Motor neuron (in vitro differentiated cells): ENCODE results near the gene RPS6KA2. TPM values are rescaled to one million over a fixed set of nuclear protein-coding genes. Genes with fewer than 3 reads are reported as not detected.
A peak's percentile ranks its signal among the peaks of the same experiment; 100 is the strongest.

Experiments
- ATAC-seq, 8 experiments: fragments of 200-7000 bp; cut with Tn5 transposase; replicated peaks in 6 of 8; 2 replicates each; pipeline ENCODE4 v1.8.0; 2021; ENCODE audit warnings: mild to moderate bottlenecking in 8 of 8, moderate library complexity in 8 of 8
- H3K27ac ChIP-seq, 2 donors: fragments of 250-450 bp; sonication (Bioruptor Pico); 2 replicates each; pipeline ENCODE4 v1.9.0; 2021; ENCODE audit warnings: antibody characterized with exemption in 2 of 2, mild to moderate bottlenecking in 2 of 2, moderate library complexity in 1 of 2
- H3K4me1 ChIP-seq, 2 donors: fragments of 250-450 bp; sonication (Bioruptor Pico); replicated peaks in 1 of 2; 2 replicates each; pipeline ENCODE4 v1.6.1; 2021; ENCODE audit warnings: antibody characterized with exemption in 2 of 2, mild to moderate bottlenecking in 2 of 2, moderate library complexity in 1 of 2
- H3K4me3 ChIP-seq, 5 donors: fragments of 250-450 bp; sonication (Bioruptor Pico); 2 replicates each; pipeline ENCODE4 v1.9.0; 2021; ENCODE audit warnings: antibody characterized with exemption in 5 of 5, mild to moderate bottlenecking in 5 of 5, moderate library complexity in 4 of 5
- WGBS, 10 experiments: fragments of 450-650 bp; shearing (Covaris generic); methylation state at CpG; one replicate each; pipeline ENCODE4 v1.0.0; 2022; 5-methylcytosine and 5-hydroxymethylcytosine counted together
- in situ Hi-C, 9 experiments: fragments of 400-800 bp; cut with MboI; loops; one replicate each; pipeline ENCODE4 v1.15.0; 2021; ENCODE audit warnings: low sequenced_read_pairs in 9 of 9, low pct_unique_long_range_greater_than_20kb in 2 of 9; ENCODE audit not compliant: unreplicated experiment in 9 of 9
- total RNA-seq, 8 experiments: library from RNA; unstranded; fragments of 300-600 nt; gene quantifications; 2 replicates each; pipeline versions ENCODE4 v1.2.3 to v1.2.4, GENCODE V29; 2022

The RPS6KA2 gene
- total RNA-seq, 8 experiments from 2014 or later, result 18.9 to 39.1 (median 24.7) TPM

GRCh38 chr6:166565084-166565967 lies 61.7 kb downstream of the RPS6KA2 start:
- peaks cover 7 to 18% of the 10 kb centered on the region in 2 donors for H3K4me1 ChIP-seq
- no peak overlapping the region for H3K4me3 ChIP-seq
- no peak overlapping the region for H3K27ac ChIP-seq
- in situ Hi-C loops, result no loop called here
- WGBS, 10 experiments, result 55 to 100% (median 96%) methylated on average over 1 to 10 of the region's 24 CpGs; no CpG with 5 or more reads in 1 of the 10 experiments
- peak in 4 of 8 experiments; percentile 30 to 54 (median 44) for ATAC-seq

GRCh38 chr6:166563805-166564204 lies 63.2 kb downstream of the RPS6KA2 start:
- no peak overlapping the region for H3K27ac ChIP-seq
- peaks cover 7 to 11% of the 10 kb centered on the region in 2 donors for H3K4me1 ChIP-seq
- no peak overlapping the region for H3K4me3 ChIP-seq
- ATAC-seq, result no peak
- WGBS, 10 experiments, result 58 to 96% (median 80%) methylated on average over 1 to 9 of the region's 9 CpGs; no CpG with 5 or more reads in 1 of the 10 experiments
- in situ Hi-C loops, result no loop called here

GRCh38 chr6:166563200-166563599 lies 63.9 kb downstream of the RPS6KA2 start:
- no peak for ATAC-seq
- no peak overlapping the region for H3K4me3 ChIP-seq
- peaks cover 7 to 11% of the 10 kb centered on the region in 2 donors for H3K4me1 ChIP-seq
- in situ Hi-C loops, result no loop called here
- H3K27ac ChIP-seq, result no peak overlapping the region
- WGBS, 10 experiments, result 96 to 97% methylated on average over 5 to 6 of the region's 16 CpGs; no CpG with 5 or more reads in 8 of the 10 experiments

GRCh38 chr6:166562726-166563125 lies 64.3 kb downstream of the RPS6KA2 start:
- Histone ChIP-seq H3K4me1 (peaks cover 7 to 11% of the 10 kb centered on the region in 2 donors), H3K27ac (no peak overlapping the region), H3K4me3 (no peak overlapping the region)
- in situ Hi-C loops, result no loop called here
- WGBS, 10 experiments, result 92 to 97% methylated on average over 2 to 8 of the region's 9 CpGs; no CpG with 5 or more reads in 8 of the 10 experiments
- ATAC-seq, result no peak

- 8 to 96% (median 81%) methylated on average over 2 to 10 of the region's 10 CpGs for WGBS, 10 experiments
- no peak overlapping the region for H3K27ac ChIP-seq
- H3K4me3 ChIP-seq, result no peak overlapping the region
- peak in 3 of 8 experiments; percentile 89 to 93 (median 90) for ATAC-seq
- in situ Hi-C loops, result no loop called here
- H3K4me1 ChIP-seq, result peaks cover 3 to 11% of the 10 kb centered on the region in 2 donors
Measured at GRCh38 chr6:166561771-166562359, 65.2 kb downstream of the RPS6KA2 start.

GRCh38 chr6:166560222-166560621 lies 66.8 kb downstream of the RPS6KA2 start:
- no peak for ATAC-seq
- no peak overlapping the region for H3K27ac ChIP-seq
- H3K4me3 ChIP-seq, result no peak overlapping the region
- in situ Hi-C loops, result no loop called here
- H3K4me1 ChIP-seq, result peaks cover 3 to 11% of the 10 kb centered on the region in 2 donors
- WGBS, 10 experiments, result 67 to 100% (median 100%) methylated on average over 1 to 3 of the region's 3 CpGs; no CpG with 5 or more reads in 2 of the 10 experiments

GRCh38 chr6:166559662-166560061 lies 67.4 kb downstream of the RPS6KA2 start:
- peaks cover 7 to 11% of the 10 kb centered on the region in 2 donors for H3K4me1 ChIP-seq
- 83 to 100% (median 91%) methylated on average over 1 of the region's 1 CpG; no CpG with 5 or more reads in 5 of the 10 experiments for WGBS, 10 experiments
- in situ Hi-C loops, result no loop called here

GRCh38 chr6:166559211-166559610 lies 67.8 kb downstream of the RPS6KA2 start:
- peaks cover 11% of the 10 kb centered on the region in 2 donors for H3K4me1 ChIP-seq
- in situ Hi-C loops, result no loop called here
- no peak for ATAC-seq

More at GRCh38 chr6:166559662-166560061, 67.4 kb downstream of the RPS6KA2 start:
- ATAC-seq, result no peak
- no peak overlapping the region for H3K4me3 ChIP-seq
- H3K27ac ChIP-seq, result no peak overlapping the region

GRCh38 chr6:166558156-166559005 lies 68.7 kb downstream of the RPS6KA2 start:
- 71 to 100% (median 93%) methylated on average over 1 to 9 of the region's 12 CpGs; no CpG with 5 or more reads in 2 of the 10 experiments for WGBS, 10 experiments
- H3K4me3 ChIP-seq, result no peak overlapping the region
- no peak overlapping the region for H3K27ac ChIP-seq
- peak in 2 of 8 experiments; percentile 9 to 48 for ATAC-seq
- H3K4me1 ChIP-seq, result peaks cover 16 to 20% of the 10 kb centered on the region in 2 donors
- in situ Hi-C loops, result no loop called here

More at GRCh38 chr6:166559211-166559610, 67.8 kb downstream of the RPS6KA2 start:
- WGBS, 10 experiments, result 43 to 100% (median 94%) methylated on average over 1 to 5 of the region's 5 CpGs
- H3K4me3 ChIP-seq, result no peak overlapping the region
- H3K27ac ChIP-seq, result no peak overlapping the region

GRCh38 chr6:166556863-166557322 lies 70.2 kb downstream of the RPS6KA2 start:
- peaks cover 24 to 32% of the 10 kb centered on the region in 2 donors for H3K4me1 ChIP-seq
- in situ Hi-C loops, result no loop called here
- H3K4me3 ChIP-seq, result no peak overlapping the region
- peak in 3 of 8 experiments; percentile 6 to 39 (median 39) for ATAC-seq
- 0 to 100% (median 88%) methylated on average over 2 to 8 of the region's 16 CpGs; no CpG with 5 or more reads in 2 of the 10 experiments for WGBS, 10 experiments
- H3K27ac ChIP-seq, result no peak overlapping the region

- no peak overlapping the region for H3K4me3 ChIP-seq
- peaks cover 24 to 35% of the 10 kb centered on the region in 2 donors for H3K4me1 ChIP-seq
- H3K27ac ChIP-seq, result no peak overlapping the region
- no peak for ATAC-seq
- in situ Hi-C loops, result no loop called here
Measured at GRCh38 chr6:166556336-166556735, 70.7 kb downstream of the RPS6KA2 start.

GRCh38 chr6:166555086-166555485 lies 72.0 kb downstream of the RPS6KA2 start:
- WGBS, 10 experiments, result 50 to 100% (median 68%) methylated on average over 1 to 6 of the region's 6 CpGs; no CpG with 5 or more reads in 2 of the 10 experiments

More at GRCh38 chr6:166555086-166555485, 72.0 kb downstream of the RPS6KA2 start:
- Histone ChIP-seq H3K4me1 (peaks cover 24 to 35% of the 10 kb centered on the region in 2 donors), H3K4me3 (no peak overlapping the region), H3K27ac (no peak overlapping the region)
- in situ Hi-C loops, result no loop called here
- ATAC-seq, result no peak
